HEK293 (cell line): Measurements from ENCODE around the gene OLR1.

Source experiments
- ZFP37 ChIP-seq: fragments of 450-650 bp; formaldehyde crosslinking; IDR thresholded peaks from 2 replicates; pipeline ENCODE4 v1.5.1; 2016; ENCODE audit warnings: missing biosample characterization, missing genetic modification characterization
- ZNF2 ChIP-seq: fragments of 450-650 bp; formaldehyde crosslinking; IDR thresholded peaks from 2 replicates; pipeline ENCODE4 v1.5.1; 2016; ENCODE audit warnings: missing biosample characterization, missing genetic modification characterization
- ZNF354C ChIP-seq: fragments of 450-650 bp; formaldehyde crosslinking; IDR thresholded peaks from 2 replicates; pipeline ENCODE4 v1.5.1; 2016; ENCODE audit warnings: missing biosample characterization, missing genetic modification characterization, low read depth, borderline replicate concordance
- ZNF530 ChIP-seq: fragments of 450-650 bp; formaldehyde crosslinking; IDR thresholded peaks from 2 replicates; pipeline ENCODE4 v1.5.1; 2016; ENCODE audit warnings: low read depth, missing biosample characterization, missing genetic modification characterization
- ZNF544 ChIP-seq: fragments of 450-650 bp; formaldehyde crosslinking; IDR thresholded peaks from 2 replicates; pipeline ENCODE4 v1.5.0; 2017; ENCODE audit warnings: missing biosample characterization, missing genetic modification characterization
- ZNF585B ChIP-seq: fragments of 450-650 bp; formaldehyde crosslinking; IDR thresholded peaks from 2 replicates; pipeline ENCODE4 v1.5.1; 2016; ENCODE audit warnings: missing biosample characterization, missing genetic modification characterization
- TF ChIP-seq, protein P1 (sequence below): fragments of 450-650 bp; formaldehyde crosslinking; IDR thresholded peaks from 2 replicates; pipeline ENCODE4 v1.5.1; 2016; ENCODE audit warnings: missing biosample characterization, missing genetic modification characterization
- TF ChIP-seq, protein P2 (sequence below): fragments of 450-650 bp; formaldehyde crosslinking; conservative IDR thresholded peaks from 2 replicates; pipeline ENCODE4 v1.5.1; 2016; ENCODE audit warnings: low read depth, missing biosample characterization, missing genetic modification characterization
- TF ChIP-seq, protein P3 (sequence below): IDR thresholded peaks from 2 replicates; pipeline ENCODE4 v1.6.1; 2011; ENCODE audit warnings: mild to moderate bottlenecking, low read depth, low read length, borderline replicate concordance
- TF ChIP-seq, protein P4 (sequence below): fragments of 450-650 bp; formaldehyde crosslinking; IDR thresholded peaks from 2 replicates; pipeline ENCODE4 v1.5.1; 2016; ENCODE audit warnings: missing biosample characterization, missing genetic modification characterization

DNA sequence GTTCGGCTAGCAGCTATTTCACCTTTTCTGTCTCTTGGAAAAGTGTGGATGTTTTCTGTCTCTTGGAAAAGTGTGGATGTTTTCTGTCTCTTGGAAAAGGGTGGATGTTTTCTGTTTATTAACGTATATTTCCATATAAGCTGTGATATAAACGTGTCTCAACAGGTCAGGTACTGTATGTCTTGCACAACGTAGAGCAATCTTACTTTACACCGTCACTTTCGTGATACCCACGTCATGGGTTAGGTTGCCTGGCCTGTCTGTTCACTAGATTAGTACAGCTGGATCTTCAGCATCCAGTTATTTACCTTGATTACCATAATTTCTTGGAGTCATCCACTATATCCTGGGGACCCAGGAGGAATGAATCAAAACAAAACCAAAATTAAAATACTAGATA is 56.0 kb downstream of the OLR1 start:
- TF ChIP-seq, protein P1, sequence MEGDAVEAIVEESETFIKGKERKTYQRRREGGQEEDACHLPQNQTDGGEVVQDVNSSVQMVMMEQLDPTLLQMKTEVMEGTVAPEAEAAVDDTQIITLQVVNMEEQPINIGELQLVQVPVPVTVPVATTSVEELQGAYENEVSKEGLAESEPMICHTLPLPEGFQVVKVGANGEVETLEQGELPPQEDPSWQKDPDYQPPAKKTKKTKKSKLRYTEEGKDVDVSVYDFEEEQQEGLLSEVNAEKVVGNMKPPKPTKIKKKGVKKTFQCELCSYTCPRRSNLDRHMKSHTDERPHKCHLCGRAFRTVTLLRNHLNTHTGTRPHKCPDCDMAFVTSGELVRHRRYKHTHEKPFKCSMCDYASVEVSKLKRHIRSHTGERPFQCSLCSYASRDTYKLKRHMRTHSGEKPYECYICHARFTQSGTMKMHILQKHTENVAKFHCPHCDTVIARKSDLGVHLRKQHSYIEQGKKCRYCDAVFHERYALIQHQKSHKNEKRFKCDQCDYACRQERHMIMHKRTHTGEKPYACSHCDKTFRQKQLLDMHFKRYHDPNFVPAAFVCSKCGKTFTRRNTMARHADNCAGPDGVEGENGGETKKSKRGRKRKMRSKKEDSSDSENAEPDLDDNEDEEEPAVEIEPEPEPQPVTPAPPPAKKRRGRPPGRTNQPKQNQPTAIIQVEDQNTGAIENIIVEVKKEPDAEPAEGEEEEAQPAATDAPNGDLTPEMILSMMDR (tag by site-specific recombination): no peak
- TF ChIP-seq ZNF2 (tag by site-specific recombination) (no peak), ZNF354C (no peak), ZNF585B (tag by site-specific recombination) (no peak), ZFP37 (tag by site-specific recombination) (no peak), ZNF530 (tag by site-specific recombination) (no peak), ZNF544 (tag by site-specific recombination) (no peak)
- TF ChIP-seq, protein P2, sequence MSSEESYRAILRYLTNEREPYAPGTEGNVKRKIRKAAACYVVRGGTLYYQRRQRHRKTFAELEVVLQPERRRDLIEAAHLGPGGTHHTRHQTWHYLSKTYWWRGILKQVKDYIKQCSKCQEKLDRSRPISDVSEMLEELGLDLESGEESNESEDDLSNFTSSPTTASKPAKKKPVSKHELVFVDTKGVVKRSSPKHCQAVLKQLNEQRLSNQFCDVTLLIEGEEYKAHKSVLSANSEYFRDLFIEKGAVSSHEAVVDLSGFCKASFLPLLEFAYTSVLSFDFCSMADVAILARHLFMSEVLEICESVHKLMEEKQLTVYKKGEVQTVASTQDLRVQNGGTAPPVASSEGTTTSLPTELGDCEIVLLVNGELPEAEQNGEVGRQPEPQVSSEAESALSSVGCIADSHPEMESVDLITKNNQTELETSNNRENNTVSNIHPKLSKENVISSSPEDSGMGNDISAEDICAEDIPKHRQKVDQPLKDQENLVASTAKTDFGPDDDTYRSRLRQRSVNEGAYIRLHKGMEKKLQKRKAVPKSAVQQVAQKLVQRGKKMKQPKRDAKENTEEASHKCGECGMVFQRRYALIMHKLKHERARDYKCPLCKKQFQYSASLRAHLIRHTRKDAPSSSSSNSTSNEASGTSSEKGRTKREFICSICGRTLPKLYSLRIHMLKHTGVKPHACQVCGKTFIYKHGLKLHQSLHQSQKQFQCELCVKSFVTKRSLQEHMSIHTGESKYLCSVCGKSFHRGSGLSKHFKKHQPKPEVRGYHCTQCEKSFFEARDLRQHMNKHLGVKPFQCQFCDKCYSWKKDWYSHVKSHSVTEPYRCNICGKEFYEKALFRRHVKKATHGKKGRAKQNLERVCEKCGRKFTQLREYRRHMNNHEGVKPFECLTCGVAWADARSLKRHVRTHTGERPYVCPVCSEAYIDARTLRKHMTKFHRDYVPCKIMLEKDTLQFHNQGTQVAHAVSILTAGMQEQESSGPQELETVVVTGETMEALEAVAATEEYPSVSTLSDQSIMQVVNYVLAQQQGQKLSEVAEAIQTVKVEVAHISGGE (tag by site-specific recombination): no peak
- TF ChIP-seq, protein P3, sequence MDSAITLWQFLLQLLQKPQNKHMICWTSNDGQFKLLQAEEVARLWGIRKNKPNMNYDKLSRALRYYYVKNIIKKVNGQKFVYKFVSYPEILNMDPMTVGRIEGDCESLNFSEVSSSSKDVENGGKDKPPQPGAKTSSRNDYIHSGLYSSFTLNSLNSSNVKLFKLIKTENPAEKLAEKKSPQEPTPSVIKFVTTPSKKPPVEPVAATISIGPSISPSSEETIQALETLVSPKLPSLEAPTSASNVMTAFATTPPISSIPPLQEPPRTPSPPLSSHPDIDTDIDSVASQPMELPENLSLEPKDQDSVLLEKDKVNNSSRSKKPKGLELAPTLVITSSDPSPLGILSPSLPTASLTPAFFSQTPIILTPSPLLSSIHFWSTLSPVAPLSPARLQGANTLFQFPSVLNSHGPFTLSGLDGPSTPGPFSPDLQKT: no peak
- TF ChIP-seq, protein P4, sequence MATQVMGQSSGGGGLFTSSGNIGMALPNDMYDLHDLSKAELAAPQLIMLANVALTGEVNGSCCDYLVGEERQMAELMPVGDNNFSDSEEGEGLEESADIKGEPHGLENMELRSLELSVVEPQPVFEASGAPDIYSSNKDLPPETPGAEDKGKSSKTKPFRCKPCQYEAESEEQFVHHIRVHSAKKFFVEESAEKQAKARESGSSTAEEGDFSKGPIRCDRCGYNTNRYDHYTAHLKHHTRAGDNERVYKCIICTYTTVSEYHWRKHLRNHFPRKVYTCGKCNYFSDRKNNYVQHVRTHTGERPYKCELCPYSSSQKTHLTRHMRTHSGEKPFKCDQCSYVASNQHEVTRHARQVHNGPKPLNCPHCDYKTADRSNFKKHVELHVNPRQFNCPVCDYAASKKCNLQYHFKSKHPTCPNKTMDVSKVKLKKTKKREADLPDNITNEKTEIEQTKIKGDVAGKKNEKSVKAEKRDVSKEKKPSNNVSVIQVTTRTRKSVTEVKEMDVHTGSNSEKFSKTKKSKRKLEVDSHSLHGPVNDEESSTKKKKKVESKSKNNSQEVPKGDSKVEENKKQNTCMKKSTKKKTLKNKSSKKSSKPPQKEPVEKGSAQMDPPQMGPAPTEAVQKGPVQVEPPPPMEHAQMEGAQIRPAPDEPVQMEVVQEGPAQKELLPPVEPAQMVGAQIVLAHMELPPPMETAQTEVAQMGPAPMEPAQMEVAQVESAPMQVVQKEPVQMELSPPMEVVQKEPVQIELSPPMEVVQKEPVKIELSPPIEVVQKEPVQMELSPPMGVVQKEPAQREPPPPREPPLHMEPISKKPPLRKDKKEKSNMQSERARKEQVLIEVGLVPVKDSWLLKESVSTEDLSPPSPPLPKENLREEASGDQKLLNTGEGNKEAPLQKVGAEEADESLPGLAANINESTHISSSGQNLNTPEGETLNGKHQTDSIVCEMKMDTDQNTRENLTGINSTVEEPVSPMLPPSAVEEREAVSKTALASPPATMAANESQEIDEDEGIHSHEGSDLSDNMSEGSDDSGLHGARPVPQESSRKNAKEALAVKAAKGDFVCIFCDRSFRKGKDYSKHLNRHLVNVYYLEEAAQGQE (tag by site-specific recombination): no peak
